ENCODE data around the gene NF1. TPM values are rescaled to one million over a fixed set of nuclear protein-coding genes. Genes with fewer than 3 reads are reported as not detected.

Gene NF1
- polyA plus RNA-seq, 1 of the 3 experiments (the other 2 are of a cell fraction) = 19.6 TPM

DNA sequence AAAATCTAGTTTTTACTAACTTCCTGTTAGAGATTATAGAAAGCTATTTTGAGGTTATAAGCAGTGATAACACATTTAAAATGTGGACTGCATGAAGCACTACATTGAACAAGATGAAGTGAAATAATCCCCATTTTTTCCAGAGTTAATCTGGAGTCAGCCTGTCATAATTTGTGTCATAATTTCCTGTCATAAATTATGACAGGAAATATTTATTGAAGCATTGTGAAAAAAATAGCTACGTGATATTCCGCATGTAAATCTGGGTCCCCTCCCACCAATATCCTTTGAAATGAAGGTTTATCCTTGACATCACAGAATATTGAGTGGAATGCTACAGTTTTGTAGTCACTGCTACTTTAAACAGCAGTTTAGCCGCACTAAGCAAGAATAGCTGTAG, 162.2 kb downstream of the NF1 start:
- no peak overlapping the region for H3K27ac ChIP-seq (ENCODE audit: low read depth in 2 of 2, low read length in 1 of 2)
- no peaks in the 10 kb centered on the region for H3K27me3 ChIP-seq (ENCODE audit: insufficient read depth)
- peaks cover 0 to 9% of the 10 kb centered on the region in 2 experiments; a peak in 2 of 4 replicates for H3K4me1 ChIP-seq (ENCODE audit: control insufficient read depth in 1 of 2, insufficient read depth in 2 of 2, low read depth in 1 of 2, low read length in 1 of 2)
- H3K4me3 ChIP-seq (ENCODE audit: low read depth in 2 of 2, low read length in 1 of 2) = no peak overlapping the region
- peaks cover 52 to 85% of the 10 kb centered on the region in 2 experiments for H3K36me3 ChIP-seq (replicated peaks in 1 of 2; ENCODE audit: control insufficient read depth in 1 of 2, insufficient read depth in 2 of 2, low read length in 1 of 2)
- H2AFZ ChIP-seq (ENCODE audit: low read depth) = no peak overlapping the region
- H4K20me1 ChIP-seq (ENCODE audit: insufficient read depth) = no peaks in the 10 kb centered on the region
- no peak for TF ChIP-seq SIN3A (IDR thresholded peaks at IDR 0.05; ENCODE audit: borderline replicate concordance, low read depth, low read length)
- H3F3A ChIP-seq (replicated peaks; ENCODE audit: insufficient read depth) = peaks cover 8% of the 10 kb centered on the region
- H3K9me3 ChIP-seq = no peaks in the 10 kb centered on the region
- no peak overlapping the region for H3K9ac ChIP-seq
- CTCF ChIA-PET = interaction anchor here (0.9 to 2.7 kb wide), 2 partner anchors 9 to 244 kb away, joined by 3 to 11 read pairs; no protein-coding TSS in a partner anchor
- H3K9me2 ChIP-seq = no peaks in the 10 kb centered on the region
- DNase-seq = no peak
- no peaks in the 10 kb centered on the region; the same call in 1 of the 2 replicates for H3K79me2 ChIP-seq (ENCODE audit: insufficient read depth)
- H3K4me2 ChIP-seq = no peak overlapping the region
- WGBS (ENCODE audit: low lambda C conversion rate) = 90% methylated on average over 3 of the region's 3 CpGs
- POLR2A ChIA-PET = no interaction called here

DNA sequence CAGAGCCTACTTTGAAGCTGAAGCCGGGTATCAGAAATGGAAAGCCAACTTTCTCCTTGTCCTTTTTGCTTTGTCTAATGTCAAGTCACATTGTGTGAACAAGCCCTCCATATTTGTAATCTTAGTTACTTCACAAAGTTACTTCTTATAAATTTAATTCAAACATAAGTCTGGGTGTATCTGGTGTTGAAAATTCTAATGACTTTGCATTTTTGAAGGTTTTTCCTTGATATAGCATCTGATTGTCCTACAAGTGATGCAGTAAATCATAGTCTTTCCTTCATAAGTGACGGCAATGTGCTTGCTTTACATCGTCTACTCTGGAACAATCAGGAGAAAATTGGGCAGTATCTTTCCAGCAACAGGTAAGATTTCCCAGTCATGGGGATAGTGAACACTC, 165.4 kb downstream of the NF1 start:
- Histone ChIP-seq H3F3A (replicated peaks; ENCODE audit: insufficient read depth) (peaks cover 7% of the 10 kb centered on the region), H4K20me1 (ENCODE audit: insufficient read depth) (no peaks in the 10 kb centered on the region), H3K36me3 (replicated peaks in 1 of 2; ENCODE audit: control insufficient read depth in 1 of 2, insufficient read depth in 2 of 2, low read length in 1 of 2) (peaks cover 55 to 73% of the 10 kb centered on the region in 2 experiments), H3K4me1 (ENCODE audit: control insufficient read depth in 1 of 2, insufficient read depth in 2 of 2, low read depth in 1 of 2, low read length in 1 of 2) (peaks cover 0 to under 1% of the 10 kb centered on the region in 2 experiments; a peak in 2 of 4 replicates), H3K27ac (ENCODE audit: low read depth in 2 of 2, low read length in 1 of 2) (no peak overlapping the region), H3K9ac (no peak overlapping the region), H3K9me2 (no peaks in the 10 kb centered on the region), H3K79me2 (ENCODE audit: insufficient read depth) (no peaks in the 10 kb centered on the region; the same call in 1 of the 2 replicates), H3K27me3 (ENCODE audit: insufficient read depth) (no peaks in the 10 kb centered on the region), H3K4me3 (ENCODE audit: low read depth in 2 of 2, low read length in 1 of 2) (no peak overlapping the region), H2AFZ (ENCODE audit: low read depth) (no peak overlapping the region), H3K4me2 (no peak overlapping the region), H3K9me3 (no peaks in the 10 kb centered on the region)
- TF ChIP-seq TAF1 (IDR thresholded peaks at IDR 0.05; ENCODE audit: borderline replicate concordance, low read depth, low read length) (no peak), EP300 (IDR thresholded peaks at IDR 0.05; ENCODE audit: borderline replicate concordance in 1 of 2, low read depth in 1 of 2, low read length in 1 of 2) (no peak), TEAD4 (IDR thresholded peaks at IDR 0.05; ENCODE audit: borderline replicate concordance, insufficient read depth) (no peak), JUND (IDR thresholded peaks at IDR 0.05) (no peak), GATA2 (CRISPR knock-in tag; IDR thresholded peaks at IDR 0.05) (no peak), EZH2phosphoT487 (IDR thresholded peaks at IDR 0.05; ENCODE audit: borderline replicate concordance, low read depth) (no peak), ELF1 (IDR thresholded peaks at IDR 0.05) (no peak), FOSL2 (IDR thresholded peaks at IDR 0.05; ENCODE audit: borderline replicate concordance, low read depth) (no peak), SIN3A (IDR thresholded peaks at IDR 0.05; ENCODE audit: borderline replicate concordance, low read depth, low read length) (no peak), MEF2A (IDR thresholded peaks at IDR 0.05; ENCODE audit: borderline replicate concordance, low read depth) (no peak)
- TF ChIP-seq, protein P1, sequence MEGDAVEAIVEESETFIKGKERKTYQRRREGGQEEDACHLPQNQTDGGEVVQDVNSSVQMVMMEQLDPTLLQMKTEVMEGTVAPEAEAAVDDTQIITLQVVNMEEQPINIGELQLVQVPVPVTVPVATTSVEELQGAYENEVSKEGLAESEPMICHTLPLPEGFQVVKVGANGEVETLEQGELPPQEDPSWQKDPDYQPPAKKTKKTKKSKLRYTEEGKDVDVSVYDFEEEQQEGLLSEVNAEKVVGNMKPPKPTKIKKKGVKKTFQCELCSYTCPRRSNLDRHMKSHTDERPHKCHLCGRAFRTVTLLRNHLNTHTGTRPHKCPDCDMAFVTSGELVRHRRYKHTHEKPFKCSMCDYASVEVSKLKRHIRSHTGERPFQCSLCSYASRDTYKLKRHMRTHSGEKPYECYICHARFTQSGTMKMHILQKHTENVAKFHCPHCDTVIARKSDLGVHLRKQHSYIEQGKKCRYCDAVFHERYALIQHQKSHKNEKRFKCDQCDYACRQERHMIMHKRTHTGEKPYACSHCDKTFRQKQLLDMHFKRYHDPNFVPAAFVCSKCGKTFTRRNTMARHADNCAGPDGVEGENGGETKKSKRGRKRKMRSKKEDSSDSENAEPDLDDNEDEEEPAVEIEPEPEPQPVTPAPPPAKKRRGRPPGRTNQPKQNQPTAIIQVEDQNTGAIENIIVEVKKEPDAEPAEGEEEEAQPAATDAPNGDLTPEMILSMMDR (IDR thresholded peaks at IDR 0.05) = no peak
- TF ChIP-seq, protein P2, sequence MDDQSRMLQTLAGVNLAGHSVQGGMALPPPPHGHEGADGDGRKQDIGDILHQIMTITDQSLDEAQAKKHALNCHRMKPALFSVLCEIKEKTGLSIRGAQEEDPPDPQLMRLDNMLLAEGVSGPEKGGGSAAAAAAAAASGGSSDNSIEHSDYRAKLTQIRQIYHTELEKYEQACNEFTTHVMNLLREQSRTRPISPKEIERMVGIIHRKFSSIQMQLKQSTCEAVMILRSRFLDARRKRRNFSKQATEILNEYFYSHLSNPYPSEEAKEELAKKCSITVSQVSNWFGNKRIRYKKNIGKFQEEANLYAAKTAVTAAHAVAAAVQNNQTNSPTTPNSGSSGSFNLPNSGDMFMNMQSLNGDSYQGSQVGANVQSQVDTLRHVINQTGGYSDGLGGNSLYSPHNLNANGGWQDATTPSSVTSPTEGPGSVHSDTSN (IDR thresholded peaks at IDR 0.05) = no peak
- TF ChIP-seq, protein P3, sequence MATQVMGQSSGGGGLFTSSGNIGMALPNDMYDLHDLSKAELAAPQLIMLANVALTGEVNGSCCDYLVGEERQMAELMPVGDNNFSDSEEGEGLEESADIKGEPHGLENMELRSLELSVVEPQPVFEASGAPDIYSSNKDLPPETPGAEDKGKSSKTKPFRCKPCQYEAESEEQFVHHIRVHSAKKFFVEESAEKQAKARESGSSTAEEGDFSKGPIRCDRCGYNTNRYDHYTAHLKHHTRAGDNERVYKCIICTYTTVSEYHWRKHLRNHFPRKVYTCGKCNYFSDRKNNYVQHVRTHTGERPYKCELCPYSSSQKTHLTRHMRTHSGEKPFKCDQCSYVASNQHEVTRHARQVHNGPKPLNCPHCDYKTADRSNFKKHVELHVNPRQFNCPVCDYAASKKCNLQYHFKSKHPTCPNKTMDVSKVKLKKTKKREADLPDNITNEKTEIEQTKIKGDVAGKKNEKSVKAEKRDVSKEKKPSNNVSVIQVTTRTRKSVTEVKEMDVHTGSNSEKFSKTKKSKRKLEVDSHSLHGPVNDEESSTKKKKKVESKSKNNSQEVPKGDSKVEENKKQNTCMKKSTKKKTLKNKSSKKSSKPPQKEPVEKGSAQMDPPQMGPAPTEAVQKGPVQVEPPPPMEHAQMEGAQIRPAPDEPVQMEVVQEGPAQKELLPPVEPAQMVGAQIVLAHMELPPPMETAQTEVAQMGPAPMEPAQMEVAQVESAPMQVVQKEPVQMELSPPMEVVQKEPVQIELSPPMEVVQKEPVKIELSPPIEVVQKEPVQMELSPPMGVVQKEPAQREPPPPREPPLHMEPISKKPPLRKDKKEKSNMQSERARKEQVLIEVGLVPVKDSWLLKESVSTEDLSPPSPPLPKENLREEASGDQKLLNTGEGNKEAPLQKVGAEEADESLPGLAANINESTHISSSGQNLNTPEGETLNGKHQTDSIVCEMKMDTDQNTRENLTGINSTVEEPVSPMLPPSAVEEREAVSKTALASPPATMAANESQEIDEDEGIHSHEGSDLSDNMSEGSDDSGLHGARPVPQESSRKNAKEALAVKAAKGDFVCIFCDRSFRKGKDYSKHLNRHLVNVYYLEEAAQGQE (IDR thresholded peaks at IDR 0.05; ENCODE audit: low read depth, low read length) = no peak
- TF ChIP-seq, protein P4, sequence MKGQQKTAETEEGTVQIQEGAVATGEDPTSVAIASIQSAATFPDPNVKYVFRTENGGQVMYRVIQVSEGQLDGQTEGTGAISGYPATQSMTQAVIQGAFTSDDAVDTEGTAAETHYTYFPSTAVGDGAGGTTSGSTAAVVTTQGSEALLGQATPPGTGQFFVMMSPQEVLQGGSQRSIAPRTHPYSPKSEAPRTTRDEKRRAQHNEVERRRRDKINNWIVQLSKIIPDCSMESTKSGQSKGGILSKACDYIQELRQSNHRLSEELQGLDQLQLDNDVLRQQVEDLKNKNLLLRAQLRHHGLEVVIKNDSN (IDR thresholded peaks at IDR 0.05; ENCODE audit: borderline replicate concordance, low read depth) = no peak
- CTCF ChIA-PET = no interaction called here
- WGBS (ENCODE audit: low lambda C conversion rate) = 96% methylated on average over 3 of the region's 3 CpGs
- POLR2A ChIA-PET = no interaction called here
- DNase-seq = no peak
